T-helper 2 cell treated with Interferon-gamma antibody and Interleukin-4, amounts not matched to agents 100 ng/mL and 5 ng/mL, for 36 hours (primary cell): Measurements from ENCODE around the gene MLLT10. TPM values are rescaled to one million over a fixed set of nuclear protein-coding genes. Genes with fewer than 3 reads are reported as not detected.

Experiments
- intact Hi-C: fragments of 100-400 bp; cut with micrococcal nuclease; formaldehyde crosslinking; loops from one replicate; pipeline ENCODE4 v1.15.1; 2023
- total RNA-seq: library from RNA; stranded (reverse); gene quantifications from 2 replicates; pipeline ENCODE4 v1.2.3, GENCODE V29; 2022

Gene MLLT10
- total RNA-seq, 1 donor from 2014 or later, result 45.1 TPM

GRCh38 chr10:21724020-21724589 is 190.1 kb downstream of the MLLT10 start:
- intact Hi-C loops, result no loop called here

- intact Hi-C loops, result no loop called here
Observed at GRCh38 chr10:21724687-21725367, 190.8 kb downstream of the MLLT10 start.

DNA sequence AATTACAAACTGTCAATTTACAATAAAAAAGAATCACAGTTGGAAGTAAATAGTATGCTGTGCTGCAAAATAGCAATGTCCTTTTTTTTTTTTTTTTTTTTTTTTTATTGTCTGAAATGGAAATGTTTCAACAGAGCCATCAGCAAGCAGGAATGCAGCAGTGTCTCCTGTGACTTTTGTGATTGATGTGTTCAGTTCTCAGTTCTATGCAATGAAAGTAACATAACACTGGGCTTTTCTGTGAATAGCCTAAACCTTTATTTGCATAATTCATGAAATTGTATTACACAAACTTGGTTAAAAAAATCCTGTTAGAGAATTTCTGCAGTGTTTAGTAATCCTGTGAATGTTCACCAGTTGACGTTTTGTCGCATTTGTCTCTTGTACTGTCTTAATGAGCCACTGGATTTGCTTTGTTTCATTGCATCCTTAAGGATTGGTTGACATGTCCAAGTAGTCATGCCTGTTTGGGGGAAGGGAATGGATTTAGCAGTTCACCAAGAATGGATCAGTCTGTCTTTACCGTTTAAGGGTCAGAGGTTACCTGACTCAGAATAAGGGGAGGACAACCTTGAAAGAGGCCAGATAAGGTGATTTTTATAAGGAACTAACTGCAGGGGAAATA is 192.7 kb downstream of the MLLT10 start:
- intact Hi-C loops, result no loop called here

DNA sequence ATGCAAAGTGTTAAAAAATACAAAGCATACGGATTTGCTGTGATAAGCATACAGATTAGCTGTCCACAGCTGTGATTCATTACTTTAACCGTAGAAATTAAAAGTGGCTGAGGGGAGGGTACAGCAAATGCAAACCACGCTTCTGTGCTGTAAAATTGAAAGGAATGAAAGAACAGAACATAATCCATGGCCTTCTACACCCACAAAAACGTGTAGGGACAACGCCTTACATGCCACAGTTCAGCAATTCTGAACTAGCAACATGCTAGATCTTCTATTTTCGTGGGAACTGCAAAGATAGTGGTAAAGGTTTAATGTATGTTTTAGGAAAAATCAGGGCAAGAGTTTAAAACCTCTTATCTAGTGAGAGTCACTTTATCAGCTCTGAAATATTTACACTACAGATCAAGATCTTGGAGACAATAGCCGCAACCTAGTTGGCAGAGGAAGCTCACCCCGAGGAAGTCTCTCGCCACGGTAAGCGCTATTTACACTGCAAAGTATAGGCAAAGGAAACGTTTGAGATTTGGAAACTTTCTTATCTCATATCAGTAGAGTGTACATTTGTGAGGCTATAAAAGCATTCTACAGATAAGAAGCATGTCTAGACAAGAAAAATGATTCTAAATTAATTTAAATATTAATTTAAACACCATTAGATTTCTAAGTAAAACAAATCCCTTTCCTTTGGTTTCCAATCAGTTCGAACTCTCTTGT is 193.6 kb downstream of the MLLT10 start:
- intact Hi-C loops, result no loop called here

GRCh38 chr10:21728618-21729017 is 194.6 kb downstream of the MLLT10 start:
- intact Hi-C loops, result no loop called here

GRCh38 chr10:21732067-21732772 is 198.2 kb downstream of the MLLT10 start:
- intact Hi-C loops, result loop anchor here (1.0 to 5.0 kb wide), 2 partner anchors 200 to 237 kb away; partner anchors contain the start of gene MLLT10

DNA sequence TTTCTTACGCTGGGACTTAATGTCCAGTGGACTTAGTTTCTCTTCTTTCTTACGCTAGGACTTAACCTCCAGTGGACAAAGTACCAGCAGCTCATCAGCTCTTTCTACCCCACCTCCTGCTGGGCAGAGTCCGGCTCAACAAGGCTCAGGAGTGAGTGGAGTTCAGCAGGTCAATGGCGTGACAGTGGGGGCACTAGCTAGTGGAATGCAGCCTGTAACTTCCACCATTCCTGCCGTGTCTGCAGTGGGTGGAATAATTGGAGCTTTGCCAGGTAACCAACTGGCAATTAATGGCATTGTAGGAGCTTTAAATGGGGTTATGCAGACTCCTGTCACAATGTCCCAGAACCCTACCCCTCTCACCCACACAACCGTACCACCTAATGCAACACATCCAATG is 199.7 kb downstream of the MLLT10 start:
- intact Hi-C loops, result loop anchor here (5.0 kb wide), 1 partner anchor 201 kb away; the partner anchor contains the start of gene MLLT10

DNA sequence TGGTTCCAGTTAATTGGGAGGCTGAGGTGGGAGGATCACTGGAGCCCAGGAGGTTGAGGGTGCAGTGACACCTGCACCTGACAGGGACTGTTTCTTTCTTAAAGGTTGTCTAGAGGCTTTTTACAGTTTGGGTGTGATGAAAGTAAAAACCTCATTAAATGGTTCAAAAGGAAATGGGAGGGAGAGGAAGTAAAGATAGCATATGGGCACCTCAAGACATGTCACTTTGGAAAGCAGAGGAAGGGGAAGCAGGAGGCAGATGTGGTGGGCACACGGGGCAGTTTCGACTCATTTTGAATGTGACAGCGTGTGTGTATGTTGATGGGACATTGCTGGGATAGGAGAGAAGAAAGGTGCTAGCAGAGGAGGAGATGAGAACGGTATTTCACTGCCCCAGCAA is 203.1 kb downstream of the MLLT10 start:
- intact Hi-C loops, result no loop called here

GRCh38 chr10:21740989-21741388 is 207.0 kb downstream of the MLLT10 start:
- intact Hi-C loops, result no loop called here

DNA sequence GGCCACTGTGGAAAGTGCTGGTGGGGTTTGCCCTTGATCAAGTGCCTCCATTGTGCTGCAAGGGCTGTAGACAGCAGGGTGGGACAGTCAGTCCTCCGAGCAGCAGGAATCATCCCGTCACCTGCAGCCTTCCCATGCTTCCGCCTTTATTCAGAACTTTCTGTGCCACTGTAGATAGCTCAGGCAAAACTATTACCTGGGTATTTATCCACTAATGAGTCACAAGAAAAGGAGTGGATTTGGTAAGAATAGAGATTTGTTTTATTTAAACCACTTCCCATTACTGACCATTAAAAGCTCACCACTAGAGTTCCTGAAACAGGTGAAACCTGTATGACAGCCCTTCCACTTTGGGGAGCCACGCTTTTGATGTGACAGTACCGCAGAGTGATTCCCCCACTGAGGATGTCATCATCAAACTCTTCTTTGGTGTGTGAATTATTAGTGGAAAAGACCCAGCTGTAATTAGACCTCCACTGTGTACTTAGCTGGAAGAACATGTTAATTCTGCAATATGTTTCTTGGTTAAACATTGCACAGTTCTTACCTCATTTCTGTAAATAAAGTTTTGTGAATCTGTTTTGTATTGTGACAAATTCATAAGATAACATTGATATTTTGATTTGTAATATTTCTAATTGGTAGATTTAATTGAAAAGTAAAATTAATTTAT is 208.8 kb downstream of the MLLT10 start:
- intact Hi-C loops, result no loop called here

- intact Hi-C loops, result no loop called here
Observed at GRCh38 chr10:21744223-21744622, 210.2 kb downstream of the MLLT10 start.

- intact Hi-C loops, result no loop called here
Observed at GRCh38 chr10:21746118-21746517, 212.1 kb downstream of the MLLT10 start.

GRCh38 chr10:21747809-21748208 is 213.8 kb downstream of the MLLT10 start:
- intact Hi-C loops, result no loop called here

DNA sequence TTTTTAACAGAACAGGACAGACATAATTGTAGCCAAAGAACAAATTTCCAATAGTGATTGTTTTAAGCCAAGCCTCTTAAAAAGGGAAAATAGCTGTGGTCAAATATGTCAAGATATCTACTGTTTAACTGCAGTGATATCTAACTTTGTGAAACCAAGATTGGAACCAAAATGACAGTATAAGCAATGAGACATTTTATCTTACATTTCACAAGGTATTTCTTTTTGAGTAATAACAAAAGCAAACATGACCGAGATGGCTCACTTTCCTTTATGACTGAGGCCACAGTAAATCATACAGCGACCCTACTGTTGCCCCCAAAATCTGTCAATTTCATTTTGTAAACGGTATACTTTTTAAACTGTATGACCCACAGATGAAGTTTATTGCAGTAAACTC is 215.8 kb downstream of the MLLT10 start:
- intact Hi-C loops, result no loop called here

- intact Hi-C loops, result no loop called here
Observed at GRCh38 chr10:21750424-21750823, 216.4 kb downstream of the MLLT10 start.

GRCh38 chr10:21751341-21752310 is 217.6 kb downstream of the MLLT10 start:
- intact Hi-C loops, result no loop called here

- intact Hi-C loops, result no loop called here
Observed at GRCh38 chr10:21753497-21754270, 219.7 kb downstream of the MLLT10 start.

GRCh38 chr10:21754410-21755011 is 220.5 kb downstream of the MLLT10 start:
- intact Hi-C loops, result no loop called here
